ENCODE measurements around the gene SH3BP2. TPM values are rescaled to one million over a fixed set of nuclear protein-coding genes. Genes with fewer than 3 reads are reported as not detected.

Gene SH3BP2
- total and polyA plus RNA-seq, 10 donors = 42.0 to 295 (median 237) TPM

- TF ChIP-seq CTCF (IDR thresholded peaks at IDR 0.05 in 8 of 11, conservative IDR thresholded peaks at IDR 0.05 in 3 of 11) (no peak), POLR2A (IDR thresholded peaks at IDR 0.05) (no peak), POLR2AphosphoS5 (IDR thresholded peaks at IDR 0.05) (peak; percentile 85 to 90 (median 89))
- peaks cover 80 to 100% (median 97%) of the 10 kb centered on the region in 6 donors for H3K4me1 ChIP-seq
- 12 to 24% (median 15%) methylated on average over 13 to 29 of the region's 29 CpGs for WGBS, 5 donors
- H3K9me3 ChIP-seq = no peaks in the 10 kb centered on the region
- H3K4me3 ChIP-seq = peak overlapping the region in 7 of 8 donors; percentile 27 to 67 (median 37)
- peaks cover 0 to 37% (median 0%) of the 10 kb centered on the region in 6 donors for H3K36me3 ChIP-seq
- peak overlapping the region; percentile 79 to 98 (median 88) for H3K27ac ChIP-seq
- H3K27me3 ChIP-seq (replicated peaks in 1 of 7) = no peaks in the 10 kb centered on the region
- intact Hi-C loops (cut with DNase I; ENCODE audit: low total_unique reads) = no loop called here
- peak; percentile 95 for DNase-seq
Observed at GRCh38 chr4:2798399-2799223, 5.7 kb downstream of the SH3BP2 start.

DNA sequence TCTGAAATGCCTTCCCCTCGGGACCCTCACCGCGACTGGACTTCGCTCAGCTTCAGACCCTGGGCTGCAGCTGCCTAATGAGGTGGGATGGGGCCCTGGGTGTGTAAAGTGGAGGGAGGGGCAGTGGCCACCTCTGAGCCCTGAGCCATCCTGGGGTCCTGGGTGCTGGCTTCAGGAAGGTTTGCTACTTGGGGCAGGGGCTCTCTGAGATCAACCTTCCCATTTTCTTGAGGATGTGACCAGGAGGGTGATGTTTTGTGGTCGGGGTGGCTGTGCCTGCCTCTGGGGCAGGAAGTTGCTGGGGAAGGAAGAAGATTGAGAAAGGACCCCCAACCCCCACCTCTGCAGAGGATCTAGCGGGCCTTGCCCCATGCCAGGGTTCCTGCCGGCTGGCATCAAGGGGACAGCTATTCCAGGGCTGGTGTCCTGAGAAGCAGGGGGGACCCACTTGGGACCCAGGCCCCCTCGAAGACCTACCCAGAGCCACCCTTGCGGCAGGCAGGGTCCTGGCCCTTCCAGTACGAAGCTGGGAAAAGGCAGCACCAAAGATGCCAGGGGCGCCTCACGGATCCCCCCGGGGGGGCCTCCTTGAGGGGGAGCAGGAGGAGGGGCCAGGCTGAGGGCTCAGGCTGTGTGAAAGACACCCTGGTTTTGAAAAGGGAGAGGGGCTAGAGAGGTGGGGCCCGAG is 6.5 kb downstream of the SH3BP2 start:
- Histone ChIP-seq H3K36me3 (peaks cover 0 to 45% (median 0%) of the 10 kb centered on the region in 6 donors), H3K27me3 (replicated peaks in 1 of 7) (no peaks in the 10 kb centered on the region), H3K27ac (peak overlapping the region; percentile 79 to 98 (median 88)), H3K4me3 (peak overlapping the region in 7 of 8 donors; percentile 27 to 67 (median 37)), H3K4me1 (peaks cover 75 to 100% (median 97%) of the 10 kb centered on the region in 6 donors), H3K9me3 (no peaks in the 10 kb centered on the region)
- 30 to 43% (median 38%) methylated on average over 8 to 14 of the region's 14 CpGs for WGBS, 5 donors
- DNase-seq = peak; percentile 88
- peak in 2 of 3 donors; percentile 24 to 54 for TF ChIP-seq POLR2AphosphoS5 (IDR thresholded peaks at IDR 0.05)
- no peak for TF ChIP-seq POLR2A (IDR thresholded peaks at IDR 0.05)
- no peak for TF ChIP-seq CTCF (IDR thresholded peaks at IDR 0.05 in 8 of 11, conservative IDR thresholded peaks at IDR 0.05 in 3 of 11)
- intact Hi-C loops (cut with DNase I; ENCODE audit: low total_unique reads) = no loop called here

- Histone ChIP-seq H3K4me3 (peak overlapping the region in 7 of 8 donors; percentile 24 to 67 (median 37)), H3K36me3 (peaks cover 0 to 49% (median 0%) of the 10 kb centered on the region in 6 donors), H3K9me3 (no peaks in the 10 kb centered on the region), H3K27ac (peak overlapping the region; percentile 79 to 98 (median 88)), H3K27me3 (replicated peaks in 1 of 7) (no peaks in the 10 kb centered on the region), H3K4me1 (peaks cover 76 to 100% (median 97%) of the 10 kb centered on the region in 6 donors)
- DNase-seq = peak; percentile 89
- 44 to 67% (median 58%) methylated on average over 9 to 23 of the region's 23 CpGs for WGBS, 5 donors
- TF ChIP-seq POLR2A (IDR thresholded peaks at IDR 0.05) (no peak), POLR2AphosphoS5 (IDR thresholded peaks at IDR 0.05) (no peak), CTCF (IDR thresholded peaks at IDR 0.05 in 8 of 11, conservative IDR thresholded peaks at IDR 0.05 in 3 of 11) (no peak)
- intact Hi-C loops (cut with DNase I; ENCODE audit: low total_unique reads) = no loop called here
Observed at GRCh38 chr4:2799971-2800690, 7.2 kb downstream of the SH3BP2 start.
